Stimulated activated CD8-positive, alpha-beta memory T cell treated with anti-CD3 and anti-CD28 coated beads, Interleukin-7, amount 100 ng/mL, for 4 hours (primary cell): ENCODE measurements around the gene FSTL5.

Source experiments
- DNase-seq, 2 donors: peaks; one replicate each; pipeline ENCODE4 v3.0.0-alpha.2; 2020; ENCODE audit warnings: low read depth in 2 of 2

FSTL5 gene

GRCh38 chr4:161581262-161582230 lies 582.3 kb downstream of the FSTL5 start:
- no peak for DNase-seq

- no peak for DNase-seq
These were observed 586.1 kb downstream of the FSTL5 start for GRCh38 chr4:161577579-161578301.

- no peak for DNase-seq
These were observed 590.0 kb downstream of the FSTL5 start for GRCh38 chr4:161573836-161574235.

GRCh38 chr4:161564230-161564834 lies 599.5 kb downstream of the FSTL5 start:
- no peak for DNase-seq

GRCh38 chr4:161555689-161556660 lies 607.8 kb downstream of the FSTL5 start:
- no peak for DNase-seq

- no peak for DNase-seq
These were observed 609.3 kb downstream of the FSTL5 start for GRCh38 chr4:161554372-161554990.

- no peak for DNase-seq
These were observed 616.9 kb downstream of the FSTL5 start for GRCh38 chr4:161546902-161547301.

GRCh38 chr4:161540265-161540664 lies 623.5 kb downstream of the FSTL5 start:
- DNase-seq: no peak

- DNase-seq: no peak
These were observed 624.9 kb downstream of the FSTL5 start for GRCh38 chr4:161538941-161539340.

- no peak for DNase-seq
These were observed 633.1 kb downstream of the FSTL5 start for GRCh38 chr4:161530710-161531109.

GRCh38 chr4:161525121-161525520 lies 638.7 kb downstream of the FSTL5 start:
- DNase-seq: no peak

- no peak for DNase-seq
These were observed 641.8 kb downstream of the FSTL5 start for GRCh38 chr4:161522031-161522430.

- no peak for DNase-seq
These were observed 644.2 kb downstream of the FSTL5 start for GRCh38 chr4:161519611-161520010.

GRCh38 chr4:161517941-161518340 lies 645.9 kb downstream of the FSTL5 start:
- DNase-seq: no peak

- no peak for DNase-seq
These were observed 658.7 kb downstream of the FSTL5 start for GRCh38 chr4:161505141-161505540.

GRCh38 chr4:161498155-161498554 lies 665.6 kb downstream of the FSTL5 start:
- no peak for DNase-seq

GRCh38 chr4:161486461-161486860 lies 677.3 kb downstream of the FSTL5 start:
- no peak for DNase-seq

- no peak for DNase-seq
These were observed 697.5 kb downstream of the FSTL5 start for GRCh38 chr4:161466316-161466715.

GRCh38 chr4:161463436-161463835 lies 700.4 kb downstream of the FSTL5 start:
- no peak for DNase-seq

- no peak for DNase-seq
These were observed 705.9 kb downstream of the FSTL5 start for GRCh38 chr4:161457906-161458305.

- DNase-seq: no peak
These were observed 706.5 kb downstream of the FSTL5 start for GRCh38 chr4:161457311-161457710.
